SU-DHL-6 (cell line): ENCODE results near the gene SCTR.

Source experiments
- EZH2phosphoT487 ChIP-seq: fragments of 200-600 bp; sonication (generic), shearing (Covaris generic); conservative IDR thresholded peaks from 2 replicates; pipeline ENCODE4 v1.6.1; 2018; ENCODE audit warnings: mild to moderate bottlenecking, antibody characterized with exemption, low read length, moderate library complexity, mixed read lengths
- TF ChIP-seq, protein P1 (sequence below): fragments of 200-600 bp; sonication (generic); IDR thresholded peaks from one replicate; pipeline ENCODE4 v1.5.1; 2017; ENCODE audit warnings: antibody characterized with exemption, mild to moderate bottlenecking, low read length, moderate library complexity; ENCODE audit not compliant: insufficient read depth, poor library complexity, severe bottlenecking

- TF ChIP-seq, protein P1, sequence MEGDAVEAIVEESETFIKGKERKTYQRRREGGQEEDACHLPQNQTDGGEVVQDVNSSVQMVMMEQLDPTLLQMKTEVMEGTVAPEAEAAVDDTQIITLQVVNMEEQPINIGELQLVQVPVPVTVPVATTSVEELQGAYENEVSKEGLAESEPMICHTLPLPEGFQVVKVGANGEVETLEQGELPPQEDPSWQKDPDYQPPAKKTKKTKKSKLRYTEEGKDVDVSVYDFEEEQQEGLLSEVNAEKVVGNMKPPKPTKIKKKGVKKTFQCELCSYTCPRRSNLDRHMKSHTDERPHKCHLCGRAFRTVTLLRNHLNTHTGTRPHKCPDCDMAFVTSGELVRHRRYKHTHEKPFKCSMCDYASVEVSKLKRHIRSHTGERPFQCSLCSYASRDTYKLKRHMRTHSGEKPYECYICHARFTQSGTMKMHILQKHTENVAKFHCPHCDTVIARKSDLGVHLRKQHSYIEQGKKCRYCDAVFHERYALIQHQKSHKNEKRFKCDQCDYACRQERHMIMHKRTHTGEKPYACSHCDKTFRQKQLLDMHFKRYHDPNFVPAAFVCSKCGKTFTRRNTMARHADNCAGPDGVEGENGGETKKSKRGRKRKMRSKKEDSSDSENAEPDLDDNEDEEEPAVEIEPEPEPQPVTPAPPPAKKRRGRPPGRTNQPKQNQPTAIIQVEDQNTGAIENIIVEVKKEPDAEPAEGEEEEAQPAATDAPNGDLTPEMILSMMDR: no peak
- no peak for TF ChIP-seq EZH2phosphoT487
These were observed 101.7 kb downstream of the SCTR start for GRCh38 chr2:119422360-119423107.
